GM18861 (cell line): ENCODE results near the gene SCN4B.
A peak's percentile ranks its signal among the peaks of the same experiment; 100 is the strongest.

Experiments
- ATAC-seq: cut with Tn5 transposase; IDR thresholded peaks from one replicate; pipeline ENCODE4 v1.9.1; 2021; ENCODE audit not compliant: unreplicated experiment

The SCN4B gene

DNA sequence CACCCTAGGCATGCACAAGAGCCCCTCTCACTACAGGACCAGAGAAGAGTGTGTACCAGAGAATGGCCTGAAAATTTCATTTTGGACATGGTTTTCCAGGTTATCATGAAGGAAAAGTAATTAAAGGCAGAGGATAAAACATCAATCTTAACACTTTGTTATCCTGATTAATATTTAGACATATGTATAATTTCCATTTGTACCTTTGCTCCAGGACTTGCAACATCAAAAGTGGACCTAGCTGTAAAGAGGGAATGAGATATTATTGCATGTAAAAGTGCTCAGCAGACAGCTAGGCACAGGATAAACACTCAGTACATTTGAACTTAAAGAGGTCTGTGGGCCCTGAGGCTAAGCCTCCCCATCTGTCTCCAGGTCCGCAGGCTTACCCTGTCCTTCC, 2.0 kb upstream of the SCN4B start:
- ATAC-seq: no peak

DNA sequence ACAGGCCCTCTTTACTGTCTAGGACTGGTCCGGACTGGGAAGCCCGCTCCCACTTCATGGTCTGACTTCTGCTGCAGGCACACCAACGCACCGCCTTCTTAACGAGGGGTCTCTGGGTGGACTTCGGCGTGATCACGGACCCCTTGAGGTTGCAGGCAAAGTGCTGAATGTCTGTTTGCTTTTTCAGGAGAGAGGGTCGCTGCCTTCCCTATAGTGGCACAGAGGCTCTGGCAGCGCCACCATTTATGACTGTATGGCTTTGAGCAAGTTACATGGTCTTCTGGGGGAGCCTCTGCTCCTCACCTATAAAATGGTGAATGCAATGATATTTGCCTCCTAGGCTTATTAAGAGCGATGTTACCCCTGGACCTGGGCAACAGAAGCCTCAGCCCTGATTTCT, 1.4 kb upstream of the SCN4B start:
- ATAC-seq: no peak

DNA sequence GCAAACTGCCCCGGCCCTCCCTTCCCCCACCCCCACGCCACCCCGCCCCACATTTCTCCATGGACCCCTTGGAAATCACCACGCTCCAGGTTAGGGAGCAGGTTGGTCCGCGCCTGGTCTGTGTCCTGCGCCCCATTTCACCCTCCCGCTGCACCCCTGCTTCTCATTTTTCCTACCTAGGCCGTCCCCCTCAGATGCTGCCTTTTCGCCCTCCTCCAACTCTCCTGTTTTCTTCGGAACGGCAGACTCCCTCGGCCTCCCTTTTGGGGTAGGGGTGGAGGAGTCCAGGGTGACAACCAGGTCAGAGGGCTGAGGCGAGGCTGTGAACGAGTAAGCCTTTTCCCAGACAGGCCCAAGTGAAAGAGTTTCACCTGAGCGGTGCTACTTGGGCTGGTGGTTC, 893 bp upstream of the SCN4B start:
- ATAC-seq: no peak

- no peak for ATAC-seq
These were observed 537 bp downstream of the SCN4B start for GRCh38 chr11:118152020-118152551.

DNA sequence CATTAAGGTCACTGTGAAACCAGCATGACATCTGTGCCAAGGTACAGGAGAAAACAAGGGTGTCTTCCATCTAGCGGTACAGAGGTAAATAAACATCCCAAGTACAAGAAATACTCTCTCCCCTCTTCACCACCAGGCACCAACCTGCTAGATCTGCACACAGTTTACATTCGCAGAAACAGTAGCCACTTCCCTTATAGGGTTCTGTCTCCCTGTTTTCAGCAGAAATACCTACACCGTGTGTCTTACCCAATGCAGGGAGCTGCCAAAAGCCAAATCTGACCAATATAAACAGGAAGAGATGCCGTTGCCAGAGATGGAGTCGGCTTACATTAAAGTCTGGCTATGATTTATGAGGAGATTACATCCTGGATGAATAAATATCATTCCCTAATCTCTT, 1.2 kb downstream of the SCN4B start:
- no peak for ATAC-seq

DNA sequence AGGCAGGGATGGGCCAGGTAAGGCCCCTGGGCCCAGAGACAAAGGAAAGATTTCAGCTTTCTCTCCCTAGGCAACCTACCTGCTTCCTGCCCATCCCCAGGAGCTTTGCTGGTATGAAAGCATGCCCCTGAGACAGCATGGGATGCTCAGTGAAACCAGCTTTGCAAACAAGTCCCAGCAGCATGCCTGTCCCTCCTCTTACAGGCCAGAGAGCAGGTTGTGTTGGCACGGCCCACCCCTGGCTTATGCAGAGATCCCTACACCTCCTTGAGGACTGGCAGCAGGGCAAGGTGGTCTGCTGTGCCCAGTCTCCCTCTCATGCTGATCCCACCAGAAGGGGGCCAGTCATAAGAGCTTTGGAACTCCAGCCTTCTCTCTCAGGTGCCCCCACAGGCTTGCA, 3.1 kb downstream of the SCN4B start:
- no peak for ATAC-seq

DNA sequence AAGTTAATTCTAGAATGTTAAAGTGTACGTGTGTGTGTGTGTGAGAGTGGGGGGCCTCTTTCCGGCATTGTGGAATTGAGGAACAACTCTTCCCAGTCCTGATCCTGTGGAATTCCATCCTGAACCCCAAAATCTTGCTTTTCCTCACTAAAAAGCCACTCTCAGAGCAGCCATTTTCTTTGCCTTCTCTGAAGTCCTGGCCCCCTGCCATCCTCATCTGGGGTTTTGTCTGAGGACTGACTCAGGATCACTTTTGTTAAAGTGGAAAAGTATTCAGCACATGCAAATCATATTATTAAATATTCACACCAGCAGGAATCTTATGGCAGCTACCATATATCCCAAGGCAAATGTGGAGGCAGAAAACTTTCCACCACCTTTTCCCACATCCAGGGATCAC, 3.8 kb downstream of the SCN4B start:
- ATAC-seq: no peak

GRCh38 chr11:118148240-118148639, 4.4 kb downstream of the SCN4B start:
- no peak for ATAC-seq

- ATAC-seq: no peak
These were observed 5.1 kb downstream of the SCN4B start for GRCh38 chr11:118147502-118147901.

GRCh38 chr11:118146554-118146953, 6.1 kb downstream of the SCN4B start:
- no peak for ATAC-seq

DNA sequence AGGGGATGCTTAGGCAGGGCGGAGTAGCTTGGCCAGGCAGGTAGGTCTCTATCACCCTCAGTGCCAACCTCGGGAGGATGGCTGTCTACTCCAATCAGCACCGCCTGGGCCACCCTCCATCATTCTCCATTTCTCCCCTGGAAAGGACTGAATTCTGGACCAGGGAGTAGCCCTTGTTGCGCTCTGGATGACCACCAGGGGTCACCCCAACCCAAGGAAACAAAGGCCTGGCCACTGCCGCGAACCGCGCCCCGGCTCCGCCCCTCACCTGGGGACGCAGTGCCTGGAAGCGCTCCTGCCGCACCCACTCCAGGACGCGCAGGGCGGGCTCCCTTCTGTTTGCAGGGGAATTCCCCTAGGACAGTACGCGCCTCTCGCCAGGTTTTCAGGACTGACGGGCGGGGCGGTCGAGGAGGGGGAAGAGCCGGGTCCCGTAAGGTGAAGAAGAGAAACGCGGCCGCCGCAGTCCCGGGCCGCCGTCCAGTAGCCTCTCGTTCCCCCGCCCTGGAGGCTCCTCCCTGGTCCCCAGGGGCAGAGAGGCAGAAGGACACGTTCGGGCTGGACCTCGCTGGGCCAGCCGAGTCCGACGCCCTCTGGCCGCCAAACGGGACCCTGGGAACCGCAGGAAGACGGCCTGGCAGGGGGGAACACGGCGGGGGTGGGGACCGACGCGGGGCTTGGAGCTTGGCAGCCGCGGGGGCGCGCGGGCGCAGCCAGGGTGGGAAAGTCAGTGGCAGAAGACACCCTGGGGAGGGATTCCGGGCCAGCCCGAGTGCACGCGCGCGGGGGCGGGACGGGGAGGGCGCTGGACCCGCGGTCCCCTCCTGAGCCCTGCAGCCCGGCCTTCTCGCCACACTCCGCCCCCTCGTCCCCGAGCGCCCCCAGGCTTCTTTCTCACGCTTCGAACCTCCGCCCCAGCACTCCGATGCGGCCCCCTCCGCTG, 7.1 kb downstream of the SCN4B start:
- ATAC-seq: peak; percentile 69

DNA sequence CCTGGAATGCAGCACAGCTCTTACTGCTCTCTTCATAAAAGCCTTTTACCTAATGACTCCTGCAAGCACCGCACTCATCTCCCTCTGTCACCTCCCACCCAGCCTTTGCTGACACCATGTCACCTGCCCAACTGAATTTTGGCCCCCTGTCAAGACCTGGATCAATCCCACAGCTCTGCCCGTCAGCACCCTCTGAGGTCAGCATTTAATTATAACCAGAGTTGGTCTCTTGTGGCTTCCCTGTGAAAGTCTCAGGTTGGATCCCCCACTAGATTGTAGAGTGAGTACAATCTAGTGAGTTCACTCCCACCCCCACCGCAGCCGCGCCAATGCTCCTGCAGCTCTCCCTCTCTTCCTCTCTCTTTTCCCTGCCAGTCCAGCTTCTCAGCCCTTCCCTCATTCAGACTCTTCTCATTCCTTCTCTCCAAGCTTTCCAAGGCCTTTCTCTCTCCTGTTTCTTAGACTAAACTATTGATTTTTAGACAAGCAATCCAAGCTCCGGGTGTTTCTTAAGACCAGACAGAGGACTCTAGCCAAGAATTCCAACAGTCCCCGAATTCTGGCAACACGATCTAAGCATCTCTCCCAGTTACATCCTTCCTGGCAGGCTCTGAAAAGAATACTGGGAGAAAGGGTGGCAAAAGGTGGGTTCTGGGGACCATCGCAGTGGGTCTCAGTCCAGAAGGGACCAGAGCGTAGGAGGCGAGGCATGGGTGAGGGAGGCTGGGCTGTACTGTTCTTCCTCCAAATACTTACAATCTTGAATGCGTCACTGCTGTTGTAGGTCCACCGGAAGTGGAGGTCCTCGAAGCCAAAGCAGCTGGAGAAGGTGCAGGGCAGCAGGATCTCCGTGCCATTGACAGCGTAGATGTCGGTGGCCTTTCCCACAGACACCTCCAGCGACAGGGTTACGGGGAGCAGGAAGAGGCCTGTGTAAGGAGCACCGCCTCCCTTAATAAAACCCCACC, 8.0 kb downstream of the SCN4B start:
- ATAC-seq: no peak

- ATAC-seq: no peak
These were observed 8.9 kb downstream of the SCN4B start for GRCh38 chr11:118143661-118144185.

GRCh38 chr11:118142809-118143208, 9.8 kb downstream of the SCN4B start:
- no peak for ATAC-seq

GRCh38 chr11:118142081-118142480, 10.5 kb downstream of the SCN4B start:
- ATAC-seq: no peak

GRCh38 chr11:118139578-118139977, 13.0 kb downstream of the SCN4B start:
- ATAC-seq: no peak

DNA sequence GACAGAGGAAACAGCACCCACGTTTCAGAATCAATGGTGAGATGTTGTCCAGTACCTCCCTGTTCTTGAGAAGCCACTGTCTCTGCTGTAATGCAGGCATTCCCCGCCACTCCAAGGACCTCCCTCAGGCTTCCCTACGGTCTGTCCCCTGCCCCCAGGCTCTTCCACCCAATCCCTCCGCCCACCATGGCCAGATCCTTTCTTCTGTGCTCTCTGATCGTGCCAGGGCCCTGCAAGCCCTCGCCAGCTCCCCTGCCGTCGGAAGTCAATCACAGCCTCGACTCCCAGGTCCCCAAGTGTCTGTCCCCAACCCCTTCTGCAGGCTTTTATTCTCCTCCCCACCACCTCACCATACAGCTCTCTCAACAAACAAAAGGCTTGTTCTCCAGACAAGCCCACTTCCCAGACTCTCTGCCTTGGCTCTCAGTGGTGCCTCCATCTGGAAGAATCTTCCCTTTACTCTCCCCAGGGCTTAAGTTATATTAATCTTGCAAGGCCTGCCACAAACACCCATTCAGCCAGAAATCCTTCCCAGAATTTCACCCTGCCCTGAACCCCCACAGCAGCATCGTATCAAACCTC, 13.7 kb downstream of the SCN4B start:
- no peak for ATAC-seq

GRCh38 chr11:118136801-118137200, 15.8 kb downstream of the SCN4B start:
- no peak for ATAC-seq

- ATAC-seq: no peak
These were observed 16.3 kb downstream of the SCN4B start for GRCh38 chr11:118136341-118136740.

GRCh38 chr11:118135796-118136165, 16.8 kb downstream of the SCN4B start:
- no peak for ATAC-seq
